NB4 (cell line): Measurements from ENCODE around the gene APIP.

Experiments used
- CTCF ChIP-seq: IDR thresholded peaks from one replicate; pipeline ENCODE4 v1.5.1; 2012; ENCODE audit warnings: low read depth, low read length
- MAX ChIP-seq: IDR thresholded peaks from 2 replicates; pipeline ENCODE4 v1.6.1; 2011; ENCODE audit warnings: low read depth, low read length
- MYC ChIP-seq: IDR thresholded peaks from 2 replicates; pipeline ENCODE4 v1.6.1; 2011; ENCODE audit warnings: low read depth, low read length
- POLR2A ChIP-seq: IDR thresholded peaks from 2 replicates; pipeline ENCODE4 v1.6.1; 2011; ENCODE audit warnings: mild to moderate bottlenecking; ENCODE audit not compliant: insufficient read length; ENCODE audit errors: extremely low read depth

GRCh38 chr11:34890812-34891211, 25.4 kb downstream of the APIP start:
- TF ChIP-seq CTCF (no peak), MAX (no peak), POLR2A (no peak), MYC (no peak)
